Neural crest cell (in vitro differentiated cells): ENCODE data around the gene NELFB. TPM values are rescaled to one million over a fixed set of nuclear protein-coding genes. Genes with fewer than 3 reads are reported as not detected.
A peak's percentile ranks its signal among the peaks of the same experiment; 100 is the strongest.

Experiments used
- DNase-seq: peaks from one replicate; pipeline ENCODE4 v3.0.0; 2021; ENCODE audit warnings: low read depth, mixed read lengths, low spot score
- H3K27ac Mint-ChIP-seq: one replicate; pipeline ENCODE4 v1.8.0; 2021; ENCODE audit warnings: mild to moderate bottlenecking, mixed read lengths; ENCODE audit not compliant: unreplicated experiment
- H3K27me3 Mint-ChIP-seq: 2 replicates; pipeline ENCODE4 v1.8.0; 2021; ENCODE audit warnings: low read depth, mild to moderate bottlenecking, mixed read lengths
- H3K36me3 Mint-ChIP-seq: 2 replicates; pipeline ENCODE4 v1.8.0; 2021; ENCODE audit warnings: low read depth, mild to moderate bottlenecking, mixed read lengths
- H3K4me1 Mint-ChIP-seq: 2 replicates; pipeline ENCODE4 v1.8.0; 2021; ENCODE audit warnings: mixed read lengths
- H3K4me3 Mint-ChIP-seq: one replicate; pipeline ENCODE4 v1.8.0; 2021; ENCODE audit warnings: mild to moderate bottlenecking, mixed read lengths
- H3K9me3 Mint-ChIP-seq: 2 replicates; pipeline ENCODE4 v1.8.0; 2021; ENCODE audit warnings: mixed read lengths
- total RNA-seq: library from RNA; stranded (reverse); gene quantifications from 2 replicates; pipeline ENCODE4 v1.2.1, GENCODE V29; 2021
- TF ChIP-seq, protein P1 (sequence below): fragments of 200-600 bp; sonication (generic); conservative IDR thresholded peaks from 2 replicates; pipeline ENCODE4 v1.5.0; 2021; ENCODE audit warnings: antibody characterized with exemption, mild to moderate bottlenecking

NELFB gene
- total RNA-seq, 1 donor from 2014 or later = 79.0 TPM

DNA sequence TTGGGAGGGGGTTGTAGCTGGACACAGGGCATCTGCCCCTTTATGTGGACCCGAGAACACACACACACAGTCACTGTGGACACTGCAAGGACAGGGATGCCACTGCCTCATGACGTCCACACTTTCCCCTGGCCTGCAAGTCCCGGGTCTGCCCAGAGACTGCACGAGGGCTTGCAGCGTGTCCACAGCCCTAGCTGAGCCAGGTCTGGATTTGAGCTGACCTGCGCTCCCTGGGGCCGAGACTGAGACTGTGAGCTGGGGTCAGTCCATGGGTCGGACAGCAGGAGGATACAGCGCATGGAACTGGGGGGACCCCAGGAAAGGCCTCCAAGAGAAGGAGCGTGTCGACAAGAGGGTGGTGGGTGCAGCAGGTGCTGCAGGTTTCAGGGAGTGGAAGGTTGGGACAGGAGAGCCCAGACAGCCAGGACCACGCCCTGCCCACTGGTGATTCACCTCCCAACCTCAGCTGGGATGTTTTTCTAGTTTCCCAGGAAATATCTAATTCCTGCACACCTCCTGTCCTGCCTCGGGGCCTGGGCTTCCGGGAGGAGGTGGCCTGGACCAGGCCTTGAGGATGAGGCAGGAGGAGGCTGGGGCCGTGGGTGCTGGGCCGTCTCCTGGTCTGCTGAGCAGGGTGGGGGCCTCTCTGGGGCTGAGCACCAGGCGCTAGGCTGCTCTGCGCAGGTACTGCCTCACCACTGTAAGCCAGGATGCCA, 28.6 kb upstream of the NELFB start:
- Mint-ChIP-seq H3K4me3 (peak overlapping the region; percentile 34), H3K27me3 (peaks cover 6% of the 10 kb centered on the region), H3K4me1 (peaks cover 4% of the 10 kb centered on the region), H3K9me3 (no peaks in the 10 kb centered on the region), H3K27ac (no peak overlapping the region), H3K36me3 (no peaks in the 10 kb centered on the region)
- DNase-seq = no peak
- TF ChIP-seq, protein P1, sequence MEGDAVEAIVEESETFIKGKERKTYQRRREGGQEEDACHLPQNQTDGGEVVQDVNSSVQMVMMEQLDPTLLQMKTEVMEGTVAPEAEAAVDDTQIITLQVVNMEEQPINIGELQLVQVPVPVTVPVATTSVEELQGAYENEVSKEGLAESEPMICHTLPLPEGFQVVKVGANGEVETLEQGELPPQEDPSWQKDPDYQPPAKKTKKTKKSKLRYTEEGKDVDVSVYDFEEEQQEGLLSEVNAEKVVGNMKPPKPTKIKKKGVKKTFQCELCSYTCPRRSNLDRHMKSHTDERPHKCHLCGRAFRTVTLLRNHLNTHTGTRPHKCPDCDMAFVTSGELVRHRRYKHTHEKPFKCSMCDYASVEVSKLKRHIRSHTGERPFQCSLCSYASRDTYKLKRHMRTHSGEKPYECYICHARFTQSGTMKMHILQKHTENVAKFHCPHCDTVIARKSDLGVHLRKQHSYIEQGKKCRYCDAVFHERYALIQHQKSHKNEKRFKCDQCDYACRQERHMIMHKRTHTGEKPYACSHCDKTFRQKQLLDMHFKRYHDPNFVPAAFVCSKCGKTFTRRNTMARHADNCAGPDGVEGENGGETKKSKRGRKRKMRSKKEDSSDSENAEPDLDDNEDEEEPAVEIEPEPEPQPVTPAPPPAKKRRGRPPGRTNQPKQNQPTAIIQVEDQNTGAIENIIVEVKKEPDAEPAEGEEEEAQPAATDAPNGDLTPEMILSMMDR = no peak

- Mint-ChIP-seq H3K36me3 (no peaks in the 10 kb centered on the region), H3K4me1 (peaks cover 4% of the 10 kb centered on the region), H3K9me3 (no peaks in the 10 kb centered on the region), H3K4me3 (peak within 1 kb of the TSS; percentile 82), H3K27me3 (peaks cover 6% of the 10 kb centered on the region), H3K27ac (no peak within 1 kb of the TSS)
- TF ChIP-seq, protein P1 = peak; percentile 87
- DNase-seq = peak; percentile 81
Measured at GRCh38 chr9:137227054-137227852, 27.9 kb upstream of the NELFB start, which contains the start of gene RNF224. TSS of gene RNF224 (plus strand) at chr9:137227502. CDS start at chr9:137228336, 834 bp downstream.

GRCh38 chr9:137227853-137228505, 27.1 kb upstream of the NELFB start:
- Mint-ChIP-seq H3K27me3 (peaks cover 4% of the 10 kb centered on the region), H3K4me1 (peaks cover 4% of the 10 kb centered on the region)

DNA sequence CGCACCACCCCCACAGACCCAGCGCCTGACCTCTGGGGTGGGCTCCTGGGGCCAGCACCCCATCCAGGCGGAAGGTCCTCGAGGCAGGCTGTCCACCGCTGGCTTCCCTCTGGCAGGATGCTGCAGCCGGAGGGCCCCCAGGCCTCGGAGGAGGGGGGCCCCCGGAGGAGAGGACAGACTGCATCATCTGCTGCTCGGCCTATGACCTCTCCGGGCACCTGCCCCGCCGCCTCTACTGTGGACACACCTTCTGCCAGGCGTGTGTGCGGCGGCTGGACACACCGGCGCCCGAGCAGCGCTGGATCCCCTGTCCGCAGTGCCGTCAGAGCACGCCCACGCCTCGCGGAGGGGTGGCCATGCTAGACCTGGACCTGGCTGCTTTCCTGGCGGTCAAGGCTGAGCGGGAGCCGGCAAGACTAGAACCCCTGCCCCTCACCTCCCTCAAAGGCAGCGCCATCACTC, 26.6 kb upstream of the NELFB start:
- Mint-ChIP-seq H3K36me3 (no peaks in the 10 kb centered on the region), H3K4me3 (no peak overlapping the region), H3K27me3 (peaks cover 3% of the 10 kb centered on the region), H3K4me1 (peaks cover 4% of the 10 kb centered on the region), H3K9me3 (no peaks in the 10 kb centered on the region), H3K27ac (no peak overlapping the region)
- TF ChIP-seq, protein P1 = no peak
- DNase-seq = no peak

More at GRCh38 chr9:137227853-137228505, 27.1 kb upstream of the NELFB start:
- Mint-ChIP-seq H3K27ac (no peak overlapping the region), H3K4me3 (peak overlapping the region; percentile 82), H3K36me3 (no peaks in the 10 kb centered on the region), H3K9me3 (no peaks in the 10 kb centered on the region)
- DNase-seq = no peak
- TF ChIP-seq, protein P1 = no peak
